Measurements from ENCODE around the gene AK4. TPM values are rescaled to one million over a fixed set of nuclear protein-coding genes. Genes with fewer than 3 reads are reported as not detected.

The AK4 gene
- total and polyA plus RNA-seq, 2 of the 8 experiments (the other 6 are each of a cell fraction or from before 2014, with no cell fraction given): 64.5 to 175 TPM

DNA sequence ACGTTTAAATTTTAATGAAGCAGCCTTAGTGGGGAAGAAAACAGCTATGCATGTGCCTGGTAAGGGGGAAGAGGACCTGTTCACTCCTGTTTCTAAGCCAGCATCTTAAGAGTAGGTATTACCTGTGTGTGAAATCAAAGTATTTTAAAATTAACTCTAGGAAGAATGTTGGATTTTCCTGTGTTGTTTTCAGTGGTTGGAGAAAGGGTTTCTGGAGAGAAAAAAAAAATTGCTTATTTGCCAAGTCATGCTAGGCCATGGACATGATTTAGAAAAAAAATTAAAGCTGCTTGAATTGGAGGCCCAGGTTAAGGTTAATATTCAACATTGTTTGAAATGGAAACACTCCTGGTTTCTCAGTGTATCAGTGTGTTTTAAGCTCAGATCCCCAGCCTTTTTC lies 118.5 kb downstream of the AK4 start:
- Histone ChIP-seq H3K4me3 (ENCODE audit: extremely low read depth in 1 of 4, insufficient read depth in 2 of 4, low read depth in 3 of 4, low read length in 4 of 4) (peak overlapping the region in 2 of 4 experiments; percentile 47 to 73; a peak in 4 of 8 replicates), H3K23ac (ENCODE audit: insufficient read length) (no peak overlapping the region), H3K79me1 (ENCODE audit: low read depth, low read length) (no peaks in the 10 kb centered on the region), H3K27me3 (replicated peaks in 1 of 4; ENCODE audit: control insufficient read depth in 3 of 4, extremely low read depth in 1 of 4, insufficient read depth in 3 of 4, low read length in 3 of 4) (no peaks in the 10 kb centered on the region; a peak in 3 of 7 replicates), H2AFZ (ENCODE audit: low read length) (peak overlapping the region; percentile 15; the same call in 1 of the 2 replicates), H3K79me2 (ENCODE audit: control insufficient read depth in 1 of 2, insufficient read depth in 2 of 2, low read length in 2 of 2) (no peaks in the 10 kb centered on the region), H3K9ac (replicated peaks in 1 of 4; ENCODE audit: extremely low read depth in 1 of 4, low read depth in 3 of 4, low read length in 3 of 4) (peak overlapping the region in 1 of 4 experiments; percentile 27; a peak in 1 of 7 replicates), H2BK120ac (replicated peaks; ENCODE audit: low read depth, low read length) (no peak overlapping the region), H2BK15ac (ENCODE audit: low read length) (no peak overlapping the region), H3K36me3 (ENCODE audit: control insufficient read depth in 2 of 4, insufficient read depth in 4 of 4, low read length in 3 of 4) (no peaks in the 10 kb centered on the region), H3K4ac (replicated peaks; ENCODE audit: insufficient read length, low read depth, low read length) (no peak overlapping the region), H4K5ac (ENCODE audit: insufficient read length, low read depth, low read length) (no peak overlapping the region), H2BK20ac (ENCODE audit: low read length) (no peak overlapping the region), H2BK12ac (ENCODE audit: low read depth, low read length) (no peak overlapping the region), H3K18ac (ENCODE audit: extremely low read depth, low read length) (no peak overlapping the region), H3K23me2 (ENCODE audit: low read depth, low read length) (peaks cover 4% of the 10 kb centered on the region), H4K20me1 (replicated peaks in 1 of 2; ENCODE audit: control insufficient read depth in 1 of 2, insufficient read depth in 2 of 2, low read length in 2 of 2) (no peaks in the 10 kb centered on the region), H3K4me1 (replicated peaks in 1 of 4; ENCODE audit: control insufficient read depth in 3 of 4, insufficient read depth in 4 of 4, low read length in 3 of 4) (peaks cover 0 to 5% (median 3%) of the 10 kb centered on the region in 4 experiments; a peak in 5 of 7 replicates), H3K56ac (replicated peaks; ENCODE audit: insufficient read length, low read depth, low read length) (no peak overlapping the region), H3K4me2 (ENCODE audit: insufficient read depth in 1 of 2, low read depth in 2 of 2, low read length in 2 of 2) (peak overlapping the region; percentile 59 to 73; a peak in 3 of 4 replicates), H4K91ac (replicated peaks; ENCODE audit: insufficient read length, low read length) (no peak overlapping the region), H3K14ac (ENCODE audit: insufficient read length) (no peak overlapping the region), H2AK5ac (ENCODE audit: low read depth, low read length) (no peak overlapping the region), H2BK5ac (ENCODE audit: low read depth, low read length) (no peak overlapping the region), H4K8ac (ENCODE audit: extremely low read depth, insufficient read depth, low read length) (no peak overlapping the region), H3K27ac (ENCODE audit: low read depth, low read length) (no peak overlapping the region), H3K9me3 (ENCODE audit: insufficient read depth in 2 of 2, low read depth in 1 of 2, low read length in 1 of 2) (no peaks in the 10 kb centered on the region)
- TF ChIP-seq CREB1 (IDR thresholded peaks at IDR 0.05): no peak
- no peak for TF ChIP-seq CHD1 (IDR thresholded peaks at IDR 0.05; ENCODE audit: low read depth, low read length)
- no peak for TF ChIP-seq EP300 (IDR thresholded peaks at IDR 0.05; ENCODE audit: borderline replicate concordance in 1 of 2, low read depth in 2 of 2, low read length in 2 of 2)
- TF ChIP-seq SP1 (IDR thresholded peaks at IDR 0.05; ENCODE audit: low read depth, low read length): no peak
- TF ChIP-seq SP4 (IDR thresholded peaks at IDR 0.05; ENCODE audit: low read length): no peak
- no peak for TF ChIP-seq RFX5 (IDR thresholded peaks at IDR 0.05; ENCODE audit: borderline replicate concordance, low read depth, low read length)
- 5% methylated on average over 1 of the region's 1 CpG; no CpG with 5 or more reads in 1 of the 2 experiments for WGBS, 2 experiments (ENCODE audit: extremely low coverage in 1 of 2, insufficient coverage in 1 of 2, insufficient read length in 1 of 2, insufficient replicate concordance in 2 of 2, low coverage in 1 of 2, low lambda C conversion rate in 2 of 2, missing lambda C conversion rate in 1 of 2)
- CTCF ChIA-PET (ENCODE audit: partially characterized antibody): interaction anchor here (1.0 to 3.8 kb wide), 14 partner anchors 10 to 421 kb away, joined by 3 to 17 read pairs (median 4); partner anchors contain the start of gene DNAJC6
- DNase-seq (ENCODE audit: low read depth in 1 of 2, low spot score in 2 of 2) (no peak), FAIRE-seq (no peak)
- POLR2A ChIA-PET (ENCODE audit: partially characterized antibody): interaction anchor here (0.7 to 1.5 kb wide), 5 partner anchors 12 to 979 kb away, joined by 3 to 10 read pairs (median 5); partner anchors contain the start of gene DNAJC6

Data from H1 (cell line).